HG02943 (cell line): Measurements from ENCODE around the gene RADIL.

Experiments used
- ATAC-seq: cut with Tn5 transposase; IDR thresholded peaks from one replicate; pipeline ENCODE4 v1.9.1; 2021; ENCODE audit warnings: mild to moderate bottlenecking, low read depth, moderate library complexity; ENCODE audit not compliant: unreplicated experiment

The RADIL gene

DNA sequence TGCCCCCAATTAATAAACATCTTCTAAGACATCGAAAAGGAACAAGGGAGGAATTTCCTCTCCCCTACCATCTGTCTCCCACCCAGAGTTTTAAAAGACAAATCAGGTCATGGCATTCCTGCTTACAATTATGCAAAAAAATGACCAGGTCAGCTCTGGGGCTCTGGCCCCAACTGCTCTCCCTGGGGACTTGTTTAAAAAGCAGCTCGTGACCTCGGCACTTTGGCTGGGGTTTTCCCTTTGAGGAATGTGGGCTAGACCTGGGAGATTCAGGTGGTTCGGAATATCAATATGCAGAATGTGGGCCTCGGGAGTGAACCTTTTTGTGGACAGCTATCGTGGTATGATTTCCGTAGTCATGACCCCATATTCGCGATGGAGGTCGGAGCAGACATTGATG lies 648 bp upstream of the RADIL start:
- no peak for ATAC-seq

DNA sequence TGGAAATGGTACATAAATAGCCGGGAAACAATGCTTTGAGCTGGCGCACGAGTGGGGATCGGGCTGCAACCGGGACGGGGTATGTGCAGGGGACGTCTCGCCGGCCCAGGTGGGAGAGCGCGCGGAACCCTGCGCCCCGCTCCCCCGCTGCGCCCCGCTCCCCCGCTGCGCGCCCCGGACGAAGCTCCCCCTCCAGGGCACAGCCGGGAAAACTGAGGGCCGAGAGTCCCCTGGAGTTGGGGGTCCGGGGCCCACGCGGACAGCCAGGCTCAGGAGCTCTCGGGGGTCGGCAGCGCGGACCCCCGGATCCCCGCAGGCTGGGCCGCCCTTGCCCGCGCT lies 514 bp downstream of the RADIL start:
- ATAC-seq, result no peak

DNA sequence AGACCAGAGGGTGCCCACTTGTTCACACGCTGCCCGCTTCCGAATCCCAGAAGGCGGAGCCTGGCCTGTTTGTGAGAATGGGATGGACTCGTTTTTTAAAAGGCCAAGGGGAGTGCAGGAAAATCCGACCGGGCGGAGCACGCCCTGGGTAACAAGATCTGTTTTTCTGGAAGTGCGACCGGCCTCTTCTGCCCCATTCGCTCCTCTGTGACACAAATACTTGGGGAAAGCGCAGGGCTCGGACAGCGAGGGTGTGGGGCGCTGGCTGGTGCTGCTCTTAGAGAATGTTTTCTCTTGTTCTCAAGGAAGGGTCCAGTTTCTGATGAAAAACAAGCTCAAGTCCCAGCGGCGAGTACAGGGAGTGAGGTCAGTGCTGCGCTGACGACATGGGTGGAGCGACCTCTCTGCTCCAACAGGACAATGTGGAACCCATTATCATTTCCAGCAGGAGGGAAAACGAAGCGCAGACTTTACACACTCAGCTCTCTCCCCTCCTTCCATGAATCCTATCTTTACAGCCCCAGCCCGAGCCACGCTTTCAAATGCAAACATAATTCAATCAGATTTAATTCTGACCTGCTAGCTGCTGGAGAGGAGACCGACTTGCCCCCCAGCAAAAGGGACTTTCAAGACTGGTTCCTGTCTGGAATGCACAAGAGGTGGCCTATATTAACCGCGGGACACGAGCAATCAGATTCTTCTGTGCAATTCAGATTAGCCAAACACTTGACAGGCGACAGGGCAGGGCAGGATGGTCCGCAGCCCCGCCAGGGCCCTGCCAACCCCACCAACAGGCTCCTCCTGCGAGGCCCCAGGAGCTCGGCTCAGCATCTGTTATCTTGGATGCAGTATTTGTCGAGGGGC lies 1.1 kb downstream of the RADIL start:
- no peak for ATAC-seq

DNA sequence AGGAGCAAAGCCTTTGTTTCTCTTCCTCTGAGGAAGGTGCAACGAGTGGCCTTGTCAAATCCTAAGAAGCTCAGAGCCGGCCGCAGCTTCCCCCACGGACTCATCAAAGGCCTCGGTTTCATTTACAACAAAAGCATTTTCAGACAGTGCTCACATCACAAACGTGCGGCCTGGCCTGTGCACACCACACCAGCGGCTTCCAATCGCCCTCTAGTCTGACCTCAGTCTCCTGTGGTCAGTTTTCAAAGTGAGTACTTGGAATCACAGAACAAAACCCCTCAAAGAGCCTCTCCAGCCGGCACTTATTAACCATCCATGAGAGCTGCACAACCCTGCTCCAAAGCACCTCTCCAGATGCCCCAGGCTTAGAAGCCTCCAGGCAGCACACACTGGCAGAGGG lies 3.3 kb downstream of the RADIL start:
- no peak for ATAC-seq

DNA sequence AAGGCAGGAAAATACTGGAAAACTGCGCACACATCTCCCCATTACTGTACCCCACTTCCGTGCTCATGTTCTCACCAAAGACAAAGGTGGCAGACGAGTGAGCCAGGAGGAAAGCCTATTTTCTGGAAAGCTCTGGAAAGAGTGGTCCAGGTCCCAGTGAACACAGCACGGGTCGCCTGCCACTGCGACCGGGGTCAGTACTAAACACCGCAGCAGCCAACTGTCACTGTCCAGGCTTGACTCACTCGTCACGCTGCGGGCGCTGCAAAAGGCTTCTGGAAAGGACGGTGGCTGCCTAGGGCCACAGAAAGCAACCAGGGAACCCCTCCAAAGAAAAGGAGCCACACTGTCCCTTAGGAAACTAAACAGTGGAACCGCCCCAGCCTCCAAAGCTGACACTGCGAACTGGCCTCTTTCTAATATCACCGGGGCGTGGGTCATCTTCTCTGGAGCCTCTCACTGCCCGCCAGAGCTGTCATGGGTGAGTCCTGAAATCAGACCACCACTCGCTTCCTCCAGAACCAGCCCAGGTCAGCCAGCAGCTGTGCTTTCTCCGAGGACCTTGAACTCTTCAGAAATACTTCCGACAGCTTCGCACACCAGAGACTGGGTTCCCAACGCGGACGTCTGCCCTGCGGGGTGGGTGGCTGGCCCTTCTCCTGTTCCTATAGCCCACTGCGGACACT lies 4.0 kb downstream of the RADIL start:
- no peak for ATAC-seq

DNA sequence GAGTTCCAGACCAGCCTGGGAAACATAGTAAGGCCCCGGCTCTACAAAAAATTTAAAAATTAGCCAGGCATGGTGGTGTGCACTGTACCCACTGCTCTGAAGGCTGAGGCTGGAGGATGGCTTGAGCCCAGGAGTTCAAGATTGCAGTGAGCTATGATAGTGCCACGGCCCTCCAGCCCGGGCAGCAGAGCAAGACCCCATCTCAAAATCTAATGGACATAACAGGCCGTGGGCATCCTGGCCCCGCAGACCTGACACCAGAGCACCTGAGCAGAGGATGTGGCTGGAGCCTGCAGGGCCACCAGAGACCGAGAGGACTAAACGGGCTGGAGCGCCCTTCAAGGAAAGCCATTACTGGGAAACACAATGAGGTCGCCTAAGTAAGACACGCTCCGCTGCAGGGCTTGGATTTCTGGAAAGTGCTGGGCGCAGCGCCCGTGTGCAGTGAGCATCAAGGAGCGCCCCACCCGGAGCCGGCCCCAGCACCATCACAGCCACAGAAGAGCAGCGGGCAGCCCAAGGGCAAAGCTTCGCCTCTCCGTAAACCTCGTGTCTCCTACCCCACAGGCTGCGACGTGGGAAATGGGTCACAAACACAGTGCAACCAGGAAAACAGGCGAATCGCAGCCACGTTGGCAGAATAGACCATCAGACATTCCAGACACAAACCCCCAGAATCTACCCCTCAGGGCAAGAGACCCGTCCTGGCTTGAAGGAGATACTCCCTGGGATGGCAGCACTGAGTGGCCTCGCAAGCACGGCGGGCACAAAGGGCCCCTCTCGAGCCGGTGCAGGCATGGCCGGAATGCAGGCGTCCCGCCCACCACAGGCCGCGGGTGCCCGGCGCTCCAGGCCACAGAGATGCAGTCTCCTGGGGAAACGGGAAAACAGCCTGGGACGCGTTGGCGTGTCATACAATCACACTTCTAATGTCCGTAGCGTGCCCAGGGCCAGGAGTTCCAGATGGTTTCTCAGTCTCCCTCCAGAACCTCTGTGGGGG lies 4.9 kb downstream of the RADIL start:
- ATAC-seq, result no peak

DNA sequence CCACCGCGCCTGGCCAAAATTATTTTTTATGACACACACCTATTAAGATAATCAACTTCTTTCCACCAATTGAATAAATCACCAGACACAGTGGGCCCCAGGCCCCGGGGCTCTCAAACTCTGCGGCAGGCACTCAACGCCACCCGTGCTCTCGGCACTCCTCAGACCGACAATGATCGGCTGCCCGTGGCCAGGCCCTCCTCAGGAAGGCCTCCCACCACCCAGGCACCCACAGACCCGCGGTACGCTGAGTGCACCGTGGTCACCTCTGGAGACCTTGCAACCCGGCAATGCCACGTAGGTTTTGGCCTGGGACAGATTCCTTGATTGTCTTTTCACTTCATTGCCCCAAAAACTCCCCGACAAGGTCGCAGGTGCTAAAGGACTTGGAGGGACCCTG lies 6.9 kb downstream of the RADIL start:
- ATAC-seq, result no peak

DNA sequence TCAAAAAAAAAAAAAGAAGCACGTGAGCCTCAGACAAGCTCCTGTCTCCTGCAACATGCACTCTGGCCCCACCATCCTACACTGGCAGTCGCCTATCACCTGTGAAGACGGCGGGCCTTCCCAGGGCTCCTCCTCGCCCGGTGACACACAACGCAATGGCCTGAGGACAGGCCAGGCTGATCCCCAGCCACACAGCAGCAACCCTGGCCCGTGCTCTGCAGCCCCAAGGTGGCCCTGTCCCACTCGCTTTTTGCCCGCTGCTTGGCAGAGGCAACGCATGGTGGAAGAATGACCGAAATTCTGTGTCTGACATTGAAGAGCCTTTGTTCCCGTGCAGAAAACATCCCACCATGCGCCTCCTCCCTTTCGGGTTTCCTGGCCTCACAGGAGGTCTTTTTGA lies 8.1 kb downstream of the RADIL start:
- ATAC-seq, result no peak

DNA sequence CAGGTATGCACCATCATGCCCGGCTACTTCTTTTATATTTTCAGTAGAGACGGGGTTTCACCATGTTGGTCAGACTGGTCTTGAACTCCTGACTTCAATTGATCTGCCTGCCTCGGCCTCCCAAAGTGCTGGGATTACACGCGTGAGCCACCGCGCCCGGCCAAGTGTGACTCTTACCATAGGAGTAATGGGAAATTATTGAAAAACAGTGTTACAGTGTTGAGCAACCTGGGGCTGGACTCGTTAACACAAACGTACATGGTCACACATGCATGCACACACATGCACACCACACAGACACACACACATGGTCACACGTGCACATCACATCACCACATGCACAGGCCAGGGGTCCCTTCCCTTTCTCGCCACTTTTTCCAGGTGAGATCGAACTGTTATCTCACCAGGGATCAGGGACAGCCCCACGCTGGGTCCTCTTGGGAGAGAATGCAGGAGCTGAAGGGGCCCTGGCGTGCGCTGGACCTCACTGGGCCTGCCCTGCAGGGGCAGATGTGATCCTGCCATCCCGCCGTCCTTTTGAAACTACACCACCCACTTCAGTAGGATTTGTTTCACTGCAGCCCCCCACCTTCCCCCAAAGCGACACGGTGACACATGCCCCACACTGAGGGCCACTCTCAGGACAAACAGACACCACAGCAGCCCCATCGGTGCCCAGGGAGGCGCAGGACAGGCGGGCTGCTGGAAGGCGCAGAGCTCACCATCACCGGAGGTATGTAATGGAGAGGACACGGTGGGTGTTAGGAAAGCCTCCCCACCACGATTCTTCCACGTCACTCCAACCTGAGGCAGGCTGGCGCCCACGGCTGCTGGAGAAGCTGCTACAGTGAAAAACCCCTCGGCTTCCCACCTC lies 10.2 kb downstream of the RADIL start:
- no peak for ATAC-seq

DNA sequence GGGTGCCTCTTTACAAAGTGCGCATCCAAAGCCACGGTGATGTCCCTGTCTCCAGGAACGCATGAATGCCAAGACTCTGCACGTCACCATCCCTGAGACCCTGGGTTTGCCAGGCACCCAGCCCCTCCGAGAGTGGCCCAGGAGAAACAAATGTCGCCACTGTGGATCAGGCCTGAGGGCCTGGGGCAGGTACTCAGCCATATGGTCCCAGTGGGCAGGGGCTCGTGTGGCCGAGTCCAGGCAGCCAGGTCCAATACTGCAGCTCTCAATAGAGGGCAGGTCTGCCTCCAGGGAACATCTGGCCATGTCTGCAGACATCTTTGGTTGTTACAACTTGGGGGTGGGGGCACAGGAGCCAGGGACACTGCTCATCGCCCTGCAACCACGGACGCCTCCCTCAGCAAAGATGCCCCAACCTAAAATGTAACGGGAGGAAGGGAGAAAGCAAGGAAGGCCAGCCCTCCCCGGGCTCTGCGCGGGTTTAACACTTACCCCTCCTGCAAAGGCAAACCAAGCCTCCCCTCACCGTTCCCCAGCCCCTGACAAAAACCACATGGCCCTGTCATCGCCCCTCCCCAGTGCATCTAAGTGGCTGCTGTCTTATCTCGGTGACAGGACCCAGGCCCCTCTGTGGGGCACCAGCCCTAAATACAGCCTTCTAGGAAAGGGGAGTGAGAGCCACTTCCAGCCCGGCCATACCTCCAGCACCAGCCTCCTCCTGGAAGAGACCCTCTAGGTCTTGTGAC lies 11.4 kb downstream of the RADIL start:
- ATAC-seq, result no peak

DNA sequence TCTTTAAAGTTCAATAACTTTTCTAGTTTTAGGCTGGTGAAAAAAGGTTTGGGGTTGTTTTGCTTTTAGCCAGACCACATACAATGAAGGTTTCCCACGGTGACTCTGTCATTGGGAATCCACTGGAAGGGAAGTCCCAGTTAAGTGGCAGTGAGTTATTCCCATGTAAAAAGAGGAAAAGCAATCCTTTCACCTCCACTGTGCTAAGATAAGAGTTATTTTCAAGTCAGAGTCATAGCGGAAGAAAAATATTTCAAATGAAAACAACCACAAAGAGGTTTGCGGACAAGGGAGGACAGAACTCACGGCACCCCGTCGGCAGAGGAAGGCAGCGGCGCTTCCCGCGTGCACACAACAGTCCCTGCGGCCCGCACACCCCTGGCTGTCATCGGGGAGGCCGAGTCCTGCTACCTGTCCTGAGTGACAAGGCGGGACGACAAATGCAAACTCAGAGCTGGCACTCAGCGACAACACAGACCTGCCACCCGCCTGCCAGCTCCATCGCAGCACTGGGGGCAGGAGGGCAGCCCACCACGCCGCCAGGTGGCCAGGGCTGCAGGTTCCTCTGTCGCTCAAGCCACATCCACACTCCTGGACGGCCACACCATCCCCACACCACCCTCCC lies 12.3 kb downstream of the RADIL start:
- no peak for ATAC-seq

DNA sequence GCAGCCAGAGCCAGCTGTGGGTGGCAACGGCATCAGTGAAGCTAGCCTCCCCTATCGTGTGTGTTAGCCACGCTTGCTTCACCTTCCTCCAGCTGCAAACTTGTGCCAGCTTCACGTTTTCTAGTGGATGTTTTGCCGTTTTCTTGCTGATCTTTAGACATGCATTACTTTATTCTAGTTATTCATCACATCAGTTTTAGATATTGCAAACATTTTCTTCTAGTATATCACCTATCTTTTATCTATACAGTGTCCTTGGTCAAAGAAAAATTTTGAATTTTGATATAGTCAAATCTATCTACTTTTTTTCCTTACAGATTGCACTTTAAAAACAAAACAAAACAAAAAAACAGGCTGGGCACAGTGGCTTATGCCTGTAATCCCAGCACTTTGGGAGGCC lies 15.0 kb downstream of the RADIL start:
- ATAC-seq, result no peak

DNA sequence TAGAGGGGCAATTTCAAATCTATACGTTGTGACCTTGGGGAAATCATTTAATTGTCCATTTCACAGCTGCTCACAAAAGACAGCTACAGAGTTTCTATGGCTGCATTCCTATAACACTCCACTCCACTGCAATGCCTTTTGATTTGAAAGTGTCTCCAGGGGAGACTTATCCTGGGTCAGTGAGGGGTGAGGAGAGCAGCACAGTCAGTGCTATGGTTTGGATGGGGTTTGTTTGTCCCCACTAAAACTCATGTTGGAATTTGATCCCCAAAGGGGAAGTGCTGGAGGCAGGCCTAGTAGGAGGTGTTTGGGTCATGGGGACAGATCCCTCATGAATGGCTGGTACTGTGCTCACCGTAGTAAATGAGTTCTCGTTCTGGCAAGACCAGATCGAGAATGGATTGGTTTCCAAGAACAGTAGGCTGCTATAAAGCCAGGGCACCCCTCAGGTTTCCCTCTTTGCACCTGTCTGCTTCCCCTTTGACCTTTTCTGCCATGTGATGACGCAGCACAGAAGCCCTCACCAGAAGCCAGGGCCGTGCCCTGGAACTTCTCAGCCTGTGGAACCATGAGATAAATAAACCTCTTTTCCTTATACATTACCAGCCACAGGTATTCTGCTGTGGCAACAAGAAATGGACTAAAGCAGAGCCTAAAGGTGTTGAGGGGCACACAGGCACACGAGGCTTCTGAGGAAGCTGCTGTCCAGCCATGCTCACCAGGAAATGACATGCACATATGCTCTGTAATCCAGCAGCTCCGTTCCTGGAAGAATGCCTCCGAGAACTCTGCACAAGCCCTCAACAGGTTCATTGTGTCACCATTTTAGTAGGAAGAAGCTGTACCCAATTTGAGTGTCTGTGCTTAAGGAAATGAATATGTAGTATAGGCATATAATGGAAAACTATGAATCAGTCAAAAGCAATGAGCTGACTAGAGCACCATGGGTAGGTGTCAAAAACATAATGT lies 16.7 kb downstream of the RADIL start:
- ATAC-seq, result no peak

DNA sequence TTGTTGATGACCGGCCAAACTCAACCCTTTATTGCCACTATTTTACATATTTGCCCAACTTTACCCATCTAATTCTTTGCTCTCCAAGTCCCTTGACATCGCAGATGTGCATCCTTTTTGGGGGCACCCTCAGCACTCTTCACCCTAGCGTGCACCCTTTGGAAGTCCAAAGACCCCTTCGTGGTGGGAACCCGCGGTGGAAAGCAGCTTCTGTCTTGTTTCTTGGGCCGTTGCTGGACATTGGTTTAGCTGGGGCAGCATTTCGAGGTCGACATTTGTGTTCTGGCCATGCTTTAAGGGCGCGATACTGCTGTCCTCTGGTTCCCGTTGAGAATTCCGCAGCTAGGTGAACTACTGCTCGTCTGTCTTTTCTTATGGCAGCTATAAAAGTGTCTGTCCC lies 21.4 kb downstream of the RADIL start:
- ATAC-seq, result no peak

DNA sequence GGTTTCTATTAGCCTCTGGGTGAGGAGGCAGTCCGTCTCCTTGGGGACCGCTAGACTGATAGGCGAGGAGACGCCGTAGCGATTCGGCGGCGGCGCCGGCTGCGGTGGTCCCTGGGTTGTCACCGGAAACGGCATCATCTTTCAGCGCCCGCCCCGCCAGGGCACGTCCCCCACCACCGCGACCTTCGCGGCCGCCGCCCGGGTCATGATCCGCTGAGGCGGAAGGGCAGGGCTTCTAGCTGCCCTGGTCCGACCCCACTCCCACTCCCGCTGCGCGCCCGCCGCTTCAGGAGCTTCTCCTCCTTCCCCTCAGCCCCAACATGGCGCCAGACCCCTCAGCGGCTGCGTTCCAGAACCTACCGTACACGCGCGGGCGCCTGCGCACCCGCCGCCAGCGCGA lies 21.8 kb downstream of the RADIL start, which contains the start of gene PAPOLB:
Gene PAPOLB (minus strand): TSS at position 358 of the 400 bp plus-strand sequence. CDS start 220 bp downstream, at position 138.
- ATAC-seq, result no peak

DNA sequence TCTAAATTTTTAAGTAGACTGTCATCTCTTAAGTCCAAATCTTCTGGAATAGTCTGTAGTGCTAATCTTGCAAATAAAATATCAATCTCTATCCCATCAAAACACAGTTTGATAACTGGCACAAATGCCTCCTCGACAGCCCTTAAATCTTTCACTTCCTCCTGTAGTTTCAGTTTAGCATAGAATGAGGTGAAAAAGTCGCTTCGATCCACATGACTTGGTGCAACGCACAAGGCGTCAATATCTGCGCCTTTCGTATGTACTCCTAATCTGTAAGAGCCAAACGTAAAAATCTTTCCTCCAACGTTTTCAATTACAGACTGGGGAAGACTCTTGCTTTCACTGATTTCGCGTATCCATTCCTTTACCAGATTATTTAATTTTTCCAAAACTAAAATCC lies 22.3 kb downstream of the RADIL start:
- ATAC-seq, result no peak

DNA sequence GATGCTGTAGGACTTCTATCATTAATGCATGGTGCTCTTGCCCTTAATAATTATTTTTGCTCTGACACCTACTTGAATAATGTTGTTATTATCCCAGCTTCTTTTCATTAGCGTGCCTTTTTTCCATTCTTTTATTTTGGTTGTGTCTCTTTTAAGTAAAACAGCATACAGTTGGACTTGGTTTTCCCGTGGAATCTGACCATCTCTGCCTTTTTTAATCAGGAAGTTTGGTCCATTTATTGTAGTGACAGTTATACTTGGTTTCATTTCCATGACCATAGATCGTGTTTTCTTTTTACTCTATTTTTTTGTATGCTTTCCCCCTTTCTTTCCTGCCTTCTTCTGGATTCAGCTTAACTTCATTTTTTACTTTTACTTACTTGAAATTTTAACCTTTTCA lies 26.3 kb downstream of the RADIL start:
- ATAC-seq, result no peak
